ENCODE measurements around the gene HECW1.
"Not testable (repeated sequence)": the region's sequence is repeated elsewhere in the genome, so short reads cannot be mapped to it uniquely, and the experiment has no call there.

HECW1 gene

GRCh38 chr7:43199371-43200160, 87.1 kb downstream of the HECW1 start:
- ChIA-PET CTCF (no interaction called here), POLR2A (no interaction called here)
- WGBS (ENCODE audit: insufficient coverage) = no CpG with 5 or more reads among the region's 8 CpGs
- Histone ChIP-seq H3K9me3 (ENCODE audit: control extremely low read depth in 1 of 5, control insufficient read depth in 4 of 5, insufficient read depth in 2 of 5, low read depth in 1 of 5, low read length in 4 of 5) (no peaks in the 10 kb centered on the region), H3K4me1 (ENCODE audit: control extremely low read depth in 1 of 4, control insufficient read depth in 4 of 4, insufficient read depth in 4 of 4, low read length in 3 of 4) (no peaks in the 10 kb centered on the region), H3K27me3 (replicated peaks in 2 of 5; ENCODE audit: control insufficient read depth in 4 of 5, insufficient read depth in 5 of 5, low read length in 4 of 5) (peaks cover 0 to 29% (median 7%) of the 10 kb centered on the region in 5 experiments), H3K36me3 (ENCODE audit: control insufficient read depth in 4 of 4, insufficient read depth in 4 of 4, low read length in 3 of 4) (no peaks in the 10 kb centered on the region), H3K27ac (ENCODE audit: insufficient read depth in 1 of 2, low read depth in 1 of 2, low read length in 2 of 2, poor library complexity in 1 of 2, severe bottlenecking in 2 of 2) (no peak overlapping the region), H3K4me3 (ENCODE audit: control insufficient read depth in 1 of 7, extremely low read depth in 1 of 7, insufficient read depth in 4 of 7, low read depth in 2 of 7, low read length in 6 of 7) (no peak overlapping the region)
- DNase-seq = no peak

GRCh38 chr7:43201912-43202311, 89.5 kb downstream of the HECW1 start:
- POLR2A ChIA-PET = no interaction called here
- CTCF ChIA-PET = no interaction called here
- Histone ChIP-seq H3K9me3 (ENCODE audit: control extremely low read depth in 1 of 5, control insufficient read depth in 4 of 5, insufficient read depth in 2 of 5, low read depth in 1 of 5, low read length in 4 of 5) (no peaks in the 10 kb centered on the region), H3K4me3 (ENCODE audit: control insufficient read depth in 1 of 7, extremely low read depth in 1 of 7, insufficient read depth in 4 of 7, low read depth in 2 of 7, low read length in 6 of 7) (no peak overlapping the region), H3K27ac (ENCODE audit: insufficient read depth in 1 of 2, low read depth in 1 of 2, low read length in 2 of 2, poor library complexity in 1 of 2, severe bottlenecking in 2 of 2) (no peak overlapping the region), H3K4me1 (ENCODE audit: control extremely low read depth in 1 of 4, control insufficient read depth in 4 of 4, insufficient read depth in 4 of 4, low read length in 3 of 4) (no peaks in the 10 kb centered on the region), H3K27me3 (replicated peaks in 2 of 5; ENCODE audit: control insufficient read depth in 4 of 5, insufficient read depth in 5 of 5, low read length in 4 of 5) (peaks cover 0 to 22% (median 7%) of the 10 kb centered on the region in 5 experiments), H3K36me3 (ENCODE audit: control insufficient read depth in 4 of 4, insufficient read depth in 4 of 4, low read length in 3 of 4) (no peaks in the 10 kb centered on the region)
- DNase-seq = no peak
- WGBS (ENCODE audit: insufficient coverage) = no CpG with 5 or more reads among the region's 2 CpGs

GRCh38 chr7:43204081-43204480, 91.6 kb downstream of the HECW1 start:
- CTCF ChIA-PET = interaction anchor here (1.6 kb wide), 1 partner anchor 10 kb away, joined by 3 read pairs; no protein-coding TSS in a partner anchor
- no peak for DNase-seq
- peaks cover 0 to 13% (median 7%) of the 10 kb centered on the region in 5 experiments for H3K27me3 ChIP-seq (replicated peaks in 2 of 5; ENCODE audit: control insufficient read depth in 4 of 5, insufficient read depth in 5 of 5, low read length in 4 of 5)
- H3K27ac ChIP-seq (ENCODE audit: insufficient read depth in 1 of 2, low read depth in 1 of 2, low read length in 2 of 2, poor library complexity in 1 of 2, severe bottlenecking in 2 of 2) = no peak overlapping the region
- H3K4me3 ChIP-seq (ENCODE audit: control insufficient read depth in 1 of 7, extremely low read depth in 1 of 7, insufficient read depth in 4 of 7, low read depth in 2 of 7, low read length in 6 of 7) = no peak overlapping the region
- no peaks in the 10 kb centered on the region for H3K4me1 ChIP-seq (ENCODE audit: control extremely low read depth in 1 of 4, control insufficient read depth in 4 of 4, insufficient read depth in 4 of 4, low read length in 3 of 4)
- no peaks in the 10 kb centered on the region for H3K36me3 ChIP-seq (ENCODE audit: control insufficient read depth in 4 of 4, insufficient read depth in 4 of 4, low read length in 3 of 4)
- no peaks in the 10 kb centered on the region for H3K9me3 ChIP-seq (ENCODE audit: control extremely low read depth in 1 of 5, control insufficient read depth in 4 of 5, insufficient read depth in 2 of 5, low read depth in 1 of 5, low read length in 4 of 5)
- 80% methylated on average over 1 of the region's 1 CpG for WGBS (ENCODE audit: insufficient coverage)
- POLR2A ChIA-PET = no interaction called here

GRCh38 chr7:43205171-43205795, 92.8 kb downstream of the HECW1 start:
- no peak for DNase-seq
- H3K9me3 ChIP-seq (ENCODE audit: control extremely low read depth in 1 of 5, control insufficient read depth in 4 of 5, insufficient read depth in 2 of 5, low read depth in 1 of 5, low read length in 4 of 5) = no peaks in the 10 kb centered on the region
- peaks cover 0 to 12% (median 7%) of the 10 kb centered on the region in 5 experiments for H3K27me3 ChIP-seq (replicated peaks in 2 of 5; ENCODE audit: control insufficient read depth in 4 of 5, insufficient read depth in 5 of 5, low read length in 4 of 5)
- no peaks in the 10 kb centered on the region for H3K4me1 ChIP-seq (ENCODE audit: control extremely low read depth in 1 of 4, control insufficient read depth in 4 of 4, insufficient read depth in 4 of 4, low read length in 3 of 4)
- ChIA-PET CTCF (interaction anchor here (1.6 kb wide), 1 partner anchor 9 kb away, joined by 3 read pairs; no protein-coding TSS in a partner anchor), POLR2A (no interaction called here)
- no peaks in the 10 kb centered on the region for H3K36me3 ChIP-seq (ENCODE audit: control insufficient read depth in 4 of 4, insufficient read depth in 4 of 4, low read length in 3 of 4)
- no peak overlapping the region for H3K4me3 ChIP-seq (ENCODE audit: control insufficient read depth in 1 of 7, extremely low read depth in 1 of 7, insufficient read depth in 4 of 7, low read depth in 2 of 7, low read length in 6 of 7)
- H3K27ac ChIP-seq (ENCODE audit: insufficient read depth in 1 of 2, low read depth in 1 of 2, low read length in 2 of 2, poor library complexity in 1 of 2, severe bottlenecking in 2 of 2) = no peak overlapping the region
- WGBS (ENCODE audit: insufficient coverage) = 98% methylated on average over 5 of the region's 8 CpGs

- Histone ChIP-seq H3K4me3 (ENCODE audit: control insufficient read depth in 1 of 7, extremely low read depth in 1 of 7, insufficient read depth in 4 of 7, low read depth in 2 of 7, low read length in 6 of 7) (no peak overlapping the region), H3K27ac (ENCODE audit: insufficient read depth in 1 of 2, low read depth in 1 of 2, low read length in 2 of 2, poor library complexity in 1 of 2, severe bottlenecking in 2 of 2) (no peak overlapping the region), H3K27me3 (replicated peaks in 2 of 5; ENCODE audit: control insufficient read depth in 4 of 5, insufficient read depth in 5 of 5, low read length in 4 of 5) (peaks cover 0 to 11% (median 0%) of the 10 kb centered on the region in 5 experiments), H3K4me1 (ENCODE audit: control extremely low read depth in 1 of 4, control insufficient read depth in 4 of 4, insufficient read depth in 4 of 4, low read length in 3 of 4) (no peaks in the 10 kb centered on the region), H3K36me3 (ENCODE audit: control insufficient read depth in 4 of 4, insufficient read depth in 4 of 4, low read length in 3 of 4) (no peaks in the 10 kb centered on the region), H3K9me3 (ENCODE audit: control extremely low read depth in 1 of 5, control insufficient read depth in 4 of 5, insufficient read depth in 2 of 5, low read depth in 1 of 5, low read length in 4 of 5) (no peaks in the 10 kb centered on the region)
- no peak for DNase-seq
- WGBS (ENCODE audit: insufficient coverage) = no CpG with 5 or more reads among the region's 2 CpGs
- POLR2A ChIA-PET = no interaction called here
- CTCF ChIA-PET = no interaction called here
These were observed 95.8 kb downstream of the HECW1 start for GRCh38 chr7:43208242-43208641.

GRCh38 chr7:43210539-43210938, 98.1 kb downstream of the HECW1 start:
- CTCF ChIA-PET; H3K36me3 ChIP-seq (ENCODE audit: control insufficient read depth in 4 of 4, insufficient read depth in 4 of 4, low read length in 3 of 4); H3K4me1 ChIP-seq (ENCODE audit: control extremely low read depth in 1 of 4, control insufficient read depth in 4 of 4, insufficient read depth in 4 of 4, low read length in 3 of 4); H3K27ac ChIP-seq (ENCODE audit: insufficient read depth in 1 of 2, low read depth in 1 of 2, low read length in 2 of 2, poor library complexity in 1 of 2, severe bottlenecking in 2 of 2); POLR2A ChIA-PET; DNase-seq; H3K9me3 ChIP-seq (ENCODE audit: control extremely low read depth in 1 of 5, control insufficient read depth in 4 of 5, insufficient read depth in 2 of 5, low read depth in 1 of 5, low read length in 4 of 5); H3K4me3 ChIP-seq (ENCODE audit: control insufficient read depth in 1 of 7, extremely low read depth in 1 of 7, insufficient read depth in 4 of 7, low read depth in 2 of 7, low read length in 6 of 7): not testable (repeated sequence)
- peaks cover 0 to 15% (median 4%) of the 10 kb centered on the region in 5 experiments for H3K27me3 ChIP-seq (replicated peaks in 2 of 5; ENCODE audit: control insufficient read depth in 4 of 5, insufficient read depth in 5 of 5, low read length in 4 of 5)
- 88% methylated on average over 11 of the region's 11 CpGs for WGBS (ENCODE audit: insufficient coverage)

GRCh38 chr7:43211286-43211685, 98.8 kb downstream of the HECW1 start:
- Histone ChIP-seq H3K9me3 (ENCODE audit: control extremely low read depth in 1 of 5, control insufficient read depth in 4 of 5, insufficient read depth in 2 of 5, low read depth in 1 of 5, low read length in 4 of 5) (no peaks in the 10 kb centered on the region), H3K36me3 (ENCODE audit: control insufficient read depth in 4 of 4, insufficient read depth in 4 of 4, low read length in 3 of 4) (no peaks in the 10 kb centered on the region), H3K27me3 (replicated peaks in 2 of 5; ENCODE audit: control insufficient read depth in 4 of 5, insufficient read depth in 5 of 5, low read length in 4 of 5) (peaks cover 0 to 15% (median 4%) of the 10 kb centered on the region in 5 experiments), H3K4me1 (ENCODE audit: control extremely low read depth in 1 of 4, control insufficient read depth in 4 of 4, insufficient read depth in 4 of 4, low read length in 3 of 4) (no peaks in the 10 kb centered on the region), H3K27ac (ENCODE audit: insufficient read depth in 1 of 2, low read depth in 1 of 2, low read length in 2 of 2, poor library complexity in 1 of 2, severe bottlenecking in 2 of 2) (no peak overlapping the region), H3K4me3 (ENCODE audit: control insufficient read depth in 1 of 7, extremely low read depth in 1 of 7, insufficient read depth in 4 of 7, low read depth in 2 of 7, low read length in 6 of 7) (no peak overlapping the region)
- 84% methylated on average over 4 of the region's 5 CpGs for WGBS (ENCODE audit: insufficient coverage)
- ChIA-PET CTCF (no interaction called here), POLR2A (no interaction called here)
- no peak for DNase-seq

Measured in common myeloid progenitor, CD34-positive (primary cell).